Measurements from ENCODE around the gene SLC38A4. TPM values are rescaled to one million over a fixed set of nuclear protein-coding genes. Genes with fewer than 3 reads are reported as not detected.
"Not testable (repeated sequence)": the region's sequence is repeated elsewhere in the genome, so short reads cannot be mapped to it uniquely, and the experiment has no call there.

Gene SLC38A4
- total and polyA plus RNA-seq, 2 experiments from 2014 or later: 6.2 to 12.5 TPM

DNA sequence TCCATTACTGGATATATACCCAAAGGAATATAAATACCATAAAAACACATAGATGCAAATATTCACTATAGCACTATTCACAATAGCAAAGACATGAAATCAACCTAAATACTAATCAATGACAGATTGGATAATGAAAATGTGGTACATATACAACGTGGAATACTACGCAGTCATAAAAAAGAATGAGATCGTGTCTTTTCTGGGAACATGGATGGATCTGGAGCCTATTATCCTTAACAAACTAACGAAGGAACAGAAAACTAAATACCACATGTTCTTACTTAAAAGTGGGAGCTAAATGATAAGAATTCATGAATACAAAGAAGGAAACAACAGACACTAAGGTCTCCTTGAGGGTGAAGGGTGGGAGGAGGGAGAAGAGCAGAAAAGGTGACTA is 76.5 kb downstream of the SLC38A4 start (continued):
- TF ChIP-seq ZNF114 (CRISPR knock-in tag; IDR thresholded peaks at IDR 0.05): no peak

- peaks cover 22% of the 10 kb centered on the region for H3K9me3 Mint-ChIP-seq
- no peaks in the 10 kb centered on the region for H3K4me1 Mint-ChIP-seq
- no peak for ATAC-seq
- no peaks in the 10 kb centered on the region for H4K20me1 ChIP-seq (replicated peaks; ENCODE audit: insufficient read depth)
- no peak overlapping the region for H3K27ac ChIP-seq (ENCODE audit: low read depth)
- no peak for TF ChIP-seq ETS1 (IDR thresholded peaks at IDR 0.05)
- H3K4me1 ChIP-seq (ENCODE audit: insufficient read depth): no peaks in the 10 kb centered on the region
- no peaks in the 10 kb centered on the region for H3K9me2 ChIP-seq (ENCODE audit: insufficient read depth)
- no peaks in the 10 kb centered on the region for H3K27me3 ChIP-seq (ENCODE audit: insufficient read depth)
- no peaks in the 10 kb centered on the region for H3K79me2 ChIP-seq (replicated peaks; ENCODE audit: insufficient read depth)
- no peaks in the 10 kb centered on the region for H3F3A ChIP-seq (replicated peaks; ENCODE audit: low read depth)
- no peak for DNase-seq (ENCODE audit: low spot score)
- no peaks in the 10 kb centered on the region for H3K27me3 Mint-ChIP-seq (ENCODE audit: insufficient read depth, low read depth, poor library complexity)
- H3K36me3 ChIP-seq (ENCODE audit: insufficient read depth): no peaks in the 10 kb centered on the region
- no peak overlapping the region for H3K4me3 Mint-ChIP-seq
- H3K4me2 ChIP-seq: no peak overlapping the region
- H3K36me3 Mint-ChIP-seq (ENCODE audit: low read depth): peaks cover 4% of the 10 kb centered on the region; the same call in 2 of the 3 replicates
- no peak overlapping the region for H3K4me3 ChIP-seq
- no peak overlapping the region for H3K27ac Mint-ChIP-seq
- no peak overlapping the region for H2AFZ ChIP-seq
These were observed 81.5 kb downstream of the SLC38A4 start for GRCh38 chr12:46744283-46744682.

GRCh38 chr12:46743456-46743855 is 82.3 kb downstream of the SLC38A4 start:
- no peak for TF ChIP-seq CREB1 (CRISPR knock-in tag; IDR thresholded peaks at IDR 0.05; ENCODE audit: low read depth)
- Histone ChIP-seq H3K36me3 (ENCODE audit: insufficient read depth) (no peaks in the 10 kb centered on the region), H3K4me1 (ENCODE audit: insufficient read depth) (no peaks in the 10 kb centered on the region), H3K27me3 (ENCODE audit: insufficient read depth) (no peaks in the 10 kb centered on the region), H3K4me3 (no peak overlapping the region), H3K79me2 (replicated peaks; ENCODE audit: insufficient read depth) (no peaks in the 10 kb centered on the region), H2AFZ (no peak overlapping the region), H4K20me1 (replicated peaks; ENCODE audit: insufficient read depth) (no peaks in the 10 kb centered on the region), H3K4me2 (no peak overlapping the region), H3K9me2 (ENCODE audit: insufficient read depth) (no peaks in the 10 kb centered on the region), H3F3A (replicated peaks; ENCODE audit: low read depth) (no peaks in the 10 kb centered on the region), H3K27ac (ENCODE audit: low read depth) (no peak overlapping the region)
- H3K27ac Mint-ChIP-seq: no peak overlapping the region
- no peak for ATAC-seq
- DNase-seq (ENCODE audit: low spot score): no peak
- no peaks in the 10 kb centered on the region for H3K4me1 Mint-ChIP-seq
- H3K4me3 Mint-ChIP-seq: no peak overlapping the region
- peaks cover 27% of the 10 kb centered on the region for H3K9me3 Mint-ChIP-seq
- H3K36me3 Mint-ChIP-seq (ENCODE audit: low read depth): peaks cover 5% of the 10 kb centered on the region; the same call in 2 of the 3 replicates
- no peaks in the 10 kb centered on the region for H3K27me3 Mint-ChIP-seq (ENCODE audit: insufficient read depth, low read depth, poor library complexity)

DNA sequence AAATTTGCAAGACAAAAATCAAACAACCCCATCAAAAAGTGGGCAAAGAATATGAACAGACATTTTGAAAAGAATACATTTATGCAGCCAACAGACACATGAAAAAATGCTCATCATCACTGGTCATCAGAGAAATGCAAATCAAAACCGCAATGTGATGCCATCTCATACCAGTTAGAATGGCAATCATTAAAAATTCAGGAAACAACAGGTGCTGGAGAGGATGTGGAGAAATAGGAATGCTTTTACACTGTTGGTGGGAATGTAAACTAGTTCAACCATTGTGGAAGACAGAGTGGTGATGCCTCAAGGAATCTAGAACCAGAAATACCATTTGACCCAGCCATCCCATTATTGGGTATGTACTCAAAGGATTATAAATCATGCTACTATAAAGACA is 83.5 kb downstream of the SLC38A4 start:
- H3K4me3 ChIP-seq; H3F3A ChIP-seq (replicated peaks; ENCODE audit: low read depth); H3K27me3 ChIP-seq (ENCODE audit: insufficient read depth); DNase-seq (ENCODE audit: low spot score); ATAC-seq; H3K4me3 Mint-ChIP-seq; H4K20me1 ChIP-seq (replicated peaks; ENCODE audit: insufficient read depth); H3K79me2 ChIP-seq (replicated peaks; ENCODE audit: insufficient read depth); H3K36me3 ChIP-seq (ENCODE audit: insufficient read depth); H3K4me1 ChIP-seq (ENCODE audit: insufficient read depth); H3K27ac Mint-ChIP-seq; H3K27me3 Mint-ChIP-seq (ENCODE audit: insufficient read depth, low read depth, poor library complexity); H2AFZ ChIP-seq; H3K9me2 ChIP-seq (ENCODE audit: insufficient read depth); H3K4me2 ChIP-seq; H3K27ac ChIP-seq (ENCODE audit: low read depth); H3K4me1 Mint-ChIP-seq: not testable (repeated sequence)
- Mint-ChIP-seq H3K9me3 (peaks cover 39% of the 10 kb centered on the region), H3K36me3 (ENCODE audit: low read depth) (peaks cover 13% of the 10 kb centered on the region; the same call in 2 of the 3 replicates)
